IMR-90 (cell line): ENCODE results near the gene SMOC1. TPM values are rescaled to one million over a fixed set of nuclear protein-coding genes. Genes with fewer than 3 reads are reported as not detected.

ENCODE experiments used
- ATAC-seq: fragments of 200-7000 bp; cut with Tn5 transposase; 2 replicates; pipeline ENCODE4 v1.9.1; 2020; ENCODE audit warnings: low read depth, mild to moderate bottlenecking, moderate library complexity
- BruUV-seq: library from RNA; stranded (reverse); fragments of 400-500 nt; replicated peaks from 2 replicates; lab custom pipeline; 2021; lab: Mats Ljungman, UMichigan
- CTCF ChIA-PET: fragments of 300-600 bp; formaldehyde crosslinking; extraction: SDS; loops from one replicate; lab custom pipeline; 2021; ENCODE audit warnings: antibody characterized with exemption; lab: Yijun Ruan, JAX
- POLR2A ChIA-PET: fragments of 300-600 bp; sonication (Branson Sonifier 250); formaldehyde crosslinking; loops from one replicate; lab custom pipeline; 2022; ENCODE audit warnings: antibody characterized with exemption; ENCODE audit not compliant: unreplicated experiment; lab: Charles Lee
- DNase-seq: peaks from one replicate; pipeline ENCODE4 v3.0.0; 2013
- H2AFZ ChIP-seq: replicated peaks from 2 replicates; pipeline ENCODE3; 2013; ENCODE audit warnings: low read length, mild to moderate bottlenecking; ENCODE audit not compliant: poor library complexity
- H2AK5ac ChIP-seq: 2 replicates; pipeline ENCODE4 v1.6.1; 2013; ENCODE audit warnings: low read depth, low read length, inconsistent platforms
- H2AK9ac ChIP-seq: replicated peaks from 2 replicates; pipeline ENCODE3; 2013; ENCODE audit warnings: mild to moderate bottlenecking, low read depth, low read length, moderate library complexity; ENCODE audit not compliant: poor library complexity
- H2BK120ac ChIP-seq: 2 replicates; pipeline ENCODE4 v1.6.1; 2013; ENCODE audit warnings: low read depth, low read length, inconsistent platforms
- H2BK15ac ChIP-seq: 3 replicates; pipeline ENCODE4 v1.6.1; 2013; ENCODE audit warnings: low read depth, low read length, inconsistent platforms
- H2BK20ac ChIP-seq: 2 replicates; pipeline ENCODE4 v1.6.1; 2013; ENCODE audit warnings: low read depth, mild to moderate bottlenecking, inconsistent platforms, low read length, moderate library complexity
- H2BK5ac ChIP-seq: 2 replicates; pipeline ENCODE4 v1.6.1; 2013; ENCODE audit warnings: mild to moderate bottlenecking, low read depth, low read length, inconsistent platforms; ENCODE audit not compliant: poor library complexity, severe bottlenecking
- H3K14ac ChIP-seq: replicated peaks from 2 replicates; pipeline ENCODE4 v1.6.1; 2013; ENCODE audit warnings: low read depth, low read length, inconsistent platforms
- H3K18ac ChIP-seq: 2 replicates; pipeline ENCODE4 v1.6.1; 2013; ENCODE audit warnings: low read depth, low read length, control low read depth
- H3K23ac ChIP-seq: 2 replicates; pipeline ENCODE4 v1.6.1; 2013; ENCODE audit warnings: low read depth, low read length, inconsistent platforms
- H3K27ac ChIP-seq: 2 replicates; pipeline ENCODE4 v1.5.1; 2013; ENCODE audit warnings: mild to moderate bottlenecking, control low read depth, low read length; ENCODE audit not compliant: insufficient read depth
- H3K27me3 ChIP-seq: 2 replicates; pipeline ENCODE4 v1.6.1; 2013; ENCODE audit warnings: low read length; ENCODE audit not compliant: control insufficient read depth, insufficient read depth
- H3K36me3 ChIP-seq: 2 replicates; pipeline ENCODE4 v1.6.1; 2013; ENCODE audit warnings: low read length, mixed read lengths; ENCODE audit not compliant: control insufficient read depth, insufficient read depth
- H3K4ac ChIP-seq: 2 replicates; pipeline ENCODE4 v1.6.1; 2013; ENCODE audit warnings: low read depth, low read length, inconsistent platforms
- H3K4me1 ChIP-seq: 2 replicates; pipeline ENCODE4 v1.6.1; 2013; ENCODE audit warnings: low read length, mixed read lengths; ENCODE audit not compliant: control insufficient read depth, insufficient read depth
- H3K4me2 ChIP-seq: 2 replicates; pipeline ENCODE4 v1.6.1; 2013; ENCODE audit warnings: low read depth, mild to moderate bottlenecking, control low read depth, low read length, moderate library complexity
- H3K4me3 ChIP-seq: 2 replicates; pipeline ENCODE4 v1.5.1; 2013; ENCODE audit warnings: low read depth, mild to moderate bottlenecking, control low read depth, low read length, moderate library complexity; ENCODE audit not compliant: insufficient read depth
- H3K56ac ChIP-seq: 2 replicates; pipeline ENCODE4 v1.6.1; 2013; ENCODE audit warnings: low read length, inconsistent platforms; ENCODE audit not compliant: insufficient read depth; ENCODE audit errors: extremely low read depth
- H3K79me1 ChIP-seq, 2 experiments: 2 replicates each; pipeline ENCODE4 v1.6.1; 2013; ENCODE audit warnings: low read length in 2 of 2, inconsistent platforms in 1 of 2, low read depth in 1 of 2
- H3K9ac ChIP-seq: 2 replicates; pipeline ENCODE4 v1.6.1; 2013; ENCODE audit warnings: low read depth, low read length, control low read depth
- H3K9me1 ChIP-seq: 2 replicates; pipeline ENCODE4 v1.6.1; 2013; ENCODE audit warnings: low read length, inconsistent platforms; ENCODE audit not compliant: insufficient read depth
- H3K9me3 ChIP-seq: 2 replicates; pipeline ENCODE4 v1.6.1; 2013; ENCODE audit warnings: low read length; ENCODE audit not compliant: control insufficient read depth, insufficient read depth
- H4K20me1 ChIP-seq: 2 replicates; pipeline ENCODE4 v1.6.1; 2013; ENCODE audit warnings: low read length, inconsistent platforms; ENCODE audit not compliant: insufficient read depth
- H4K5ac ChIP-seq: 2 replicates; pipeline ENCODE4 v1.6.1; 2013; ENCODE audit warnings: mild to moderate bottlenecking, low read depth, low read length, control low read depth
- H4K8ac ChIP-seq, 2 experiments: 2 replicates each; pipeline ENCODE4 v1.6.1; 2013; ENCODE audit warnings: low read depth in 2 of 2, low read length in 2 of 2, control low read depth in 1 of 2, inconsistent platforms in 1 of 2
- H4K91ac ChIP-seq: 2 replicates; pipeline ENCODE4 v1.6.1; 2013; ENCODE audit warnings: low read depth, low read length, inconsistent platforms; ENCODE audit not compliant: insufficient read depth
- BHLHE40 ChIP-seq: fragments of 150-350 bp; IDR thresholded peaks from 2 replicates; pipeline ENCODE4 v1.6.1; 2016; ENCODE audit warnings: mild to moderate bottlenecking, low read depth, low read length
- CHD1 ChIP-seq: IDR thresholded peaks from 2 replicates; pipeline ENCODE4 v1.6.1; 2012; ENCODE audit warnings: low read depth, low read length, improper control_type of control experiment
- ELK1 ChIP-seq: fragments of 150-350 bp; IDR thresholded peaks from 2 replicates; pipeline ENCODE4 v1.6.1; 2016; ENCODE audit warnings: low read depth, mild to moderate bottlenecking, low read length, moderate library complexity, borderline replicate concordance
- MAZ ChIP-seq: IDR thresholded peaks from 2 replicates; pipeline ENCODE4 v1.6.1; 2012; ENCODE audit warnings: low read depth, mild to moderate bottlenecking, low read length, improper control_type of control experiment, moderate library complexity, borderline replicate concordance
- MXI1 ChIP-seq: IDR thresholded peaks from 2 replicates; pipeline ENCODE4 v1.6.1; 2012; ENCODE audit warnings: low read depth, mild to moderate bottlenecking, low read length, moderate library complexity, borderline replicate concordance
- NFE2L2 ChIP-seq: fragments of 150-350 bp; IDR thresholded peaks from 2 replicates; pipeline ENCODE4 v1.6.1; 2016; ENCODE audit warnings: low read depth, mild to moderate bottlenecking, low read length
- RAD21 ChIP-seq: IDR thresholded peaks from 2 replicates; pipeline ENCODE4 v1.6.1; 2012; ENCODE audit warnings: low read length, improper control_type of control experiment
- WGBS, 2 experiments: methylation state at CpG; one replicate each; pipeline versions ENCODE4 v1.1.5 to v1.1.7; 2013; ENCODE audit warnings: missing lambda C conversion rate in 2 of 2; ENCODE audit not compliant: insufficient read length in 1 of 2; ENCODE audit errors: extremely low coverage in 2 of 2; 5-methylcytosine and 5-hydroxymethylcytosine counted together
- dilution Hi-C: fragments of 300-500 bp; cut with HindIII; formaldehyde crosslinking; loops from one replicate; pipeline ENCODE4 v1.14.3; 2018; ENCODE audit warnings: low sequenced_read_pairs; ENCODE audit not compliant: unreplicated experiment
- in situ Hi-C: fragments of 300-500 bp; cut with MboI; formaldehyde crosslinking; loops from 3 replicates; pipeline ENCODE4 v1.14.3; 2019; ENCODE audit warnings: low sequenced_read_pairs, inconsistent platforms, mixed read lengths
- intact Hi-C: fragments of 100-400 bp; cut with micrococcal nuclease; formaldehyde crosslinking; loops from 2 replicates; pipeline ENCODE4 v1.10.0; 2022
- polyA plus RNA-seq, 3 experiments: library from polyadenylated mRNA; depleted of rRNA; stranded (reverse); fragments of >200 nt; gene quantifications; 2 replicates each; pipeline ENCODE4 v1.2.3, GENCODE V29; 2012; ENCODE audit warnings: low replicate concordance in 1 of 3
- total RNA-seq: library from RNA; depleted of rRNA; stranded (reverse); fragments of >200 nt; gene quantifications from 2 replicates; pipeline ENCODE4 v1.2.3, GENCODE V29; 2012

The SMOC1 gene
- total and polyA plus RNA-seq, 2 of the 4 experiments (the other 2 are of a cell fraction), result 0.90 to 4.1 TPM

GRCh38 chr14:70047598-70048312 lies 168.5 kb downstream of the SMOC1 start:
- H4K91ac ChIP-seq, result no peak overlapping the region
- BruUV-seq, result no TSS peak
- peaks cover 5% of the 10 kb centered on the region for H3K27me3 ChIP-seq
- H2BK15ac ChIP-seq, result no peak overlapping the region
- no peak for DNase-seq
- H3K4me2 ChIP-seq, result no peak overlapping the region
- no peak overlapping the region for H3K18ac ChIP-seq
- no peak overlapping the region for H4K5ac ChIP-seq
- no peak overlapping the region for H3K14ac ChIP-seq
- in situ Hi-C loops, result no loop called here
- TF ChIP-seq BHLHE40, result no peak
- no peak for TF ChIP-seq NFE2L2
- TF ChIP-seq RAD21, result no peak
- no peak for TF ChIP-seq ELK1
- TF ChIP-seq CHD1, result no peak
- TF ChIP-seq MXI1, result no peak
- TF ChIP-seq MAZ, result no peak
- H4K20me1 ChIP-seq, result no peaks in the 10 kb centered on the region
- H3K56ac ChIP-seq, result no peak overlapping the region
- ATAC-seq, result no peak
- no peaks in the 10 kb centered on the region for H3K9me1 ChIP-seq
- WGBS, 2 experiments, result no CpG with 5 or more reads among the region's 3 CpGs
- H2AK9ac ChIP-seq, result no peak overlapping the region
- no peak overlapping the region for H2AK5ac ChIP-seq
- ChIA-PET POLR2A (no interaction called here), CTCF (no interaction called here)
- no peak overlapping the region for H2BK20ac ChIP-seq
- H3K79me1 ChIP-seq, result no peaks in the 10 kb centered on the region
- no peak overlapping the region for H2BK120ac ChIP-seq
- no peak overlapping the region for H3K4ac ChIP-seq
- no peak overlapping the region for H3K9ac ChIP-seq
- no peak overlapping the region for H3K23ac ChIP-seq
- dilution Hi-C loops, result no loop called here
- no peak overlapping the region for H3K27ac ChIP-seq
- H3K4me1 ChIP-seq, result no peaks in the 10 kb centered on the region
- H3K4me3 ChIP-seq, result no peak overlapping the region
- no peak overlapping the region for H2AFZ ChIP-seq
- H2BK5ac ChIP-seq, result no peak overlapping the region
- intact Hi-C loops, result loop anchor here (2.0 to 5.0 kb wide), 2 partner anchors 520 to 763 kb away; no protein-coding TSS in a partner anchor
- H3K9me3 ChIP-seq, result no peaks in the 10 kb centered on the region
- H4K8ac ChIP-seq, result no peak overlapping the region
- no peaks in the 10 kb centered on the region for H3K36me3 ChIP-seq
